Measurements from ENCODE around the gene ADORA2A.

GRCh38 chr22:24426851-24427499 lies 424 bp upstream of the ADORA2A start:
- TF ChIP-seq EZH2 (IDR thresholded peaks at IDR 0.05; ENCODE audit: low read length, missing control alignments) = no peak
- TF ChIP-seq, protein P1, sequence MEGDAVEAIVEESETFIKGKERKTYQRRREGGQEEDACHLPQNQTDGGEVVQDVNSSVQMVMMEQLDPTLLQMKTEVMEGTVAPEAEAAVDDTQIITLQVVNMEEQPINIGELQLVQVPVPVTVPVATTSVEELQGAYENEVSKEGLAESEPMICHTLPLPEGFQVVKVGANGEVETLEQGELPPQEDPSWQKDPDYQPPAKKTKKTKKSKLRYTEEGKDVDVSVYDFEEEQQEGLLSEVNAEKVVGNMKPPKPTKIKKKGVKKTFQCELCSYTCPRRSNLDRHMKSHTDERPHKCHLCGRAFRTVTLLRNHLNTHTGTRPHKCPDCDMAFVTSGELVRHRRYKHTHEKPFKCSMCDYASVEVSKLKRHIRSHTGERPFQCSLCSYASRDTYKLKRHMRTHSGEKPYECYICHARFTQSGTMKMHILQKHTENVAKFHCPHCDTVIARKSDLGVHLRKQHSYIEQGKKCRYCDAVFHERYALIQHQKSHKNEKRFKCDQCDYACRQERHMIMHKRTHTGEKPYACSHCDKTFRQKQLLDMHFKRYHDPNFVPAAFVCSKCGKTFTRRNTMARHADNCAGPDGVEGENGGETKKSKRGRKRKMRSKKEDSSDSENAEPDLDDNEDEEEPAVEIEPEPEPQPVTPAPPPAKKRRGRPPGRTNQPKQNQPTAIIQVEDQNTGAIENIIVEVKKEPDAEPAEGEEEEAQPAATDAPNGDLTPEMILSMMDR (conservative IDR thresholded peaks at IDR 0.05 in 1 of 2, IDR thresholded peaks at IDR 0.05 in 1 of 2; ENCODE audit: low read depth in 1 of 2, low read length in 2 of 2) = no peak

All from fibroblast of lung (primary cell).